T1000 (cell line): ENCODE data around the gene RUNX2.

Source experiments
- DNase-seq: peaks from one replicate; lab custom pipeline; 2025; ENCODE audit warnings: mixed read lengths; lab: John Stamatoyannopoulos, UW

Gene RUNX2

DNA sequence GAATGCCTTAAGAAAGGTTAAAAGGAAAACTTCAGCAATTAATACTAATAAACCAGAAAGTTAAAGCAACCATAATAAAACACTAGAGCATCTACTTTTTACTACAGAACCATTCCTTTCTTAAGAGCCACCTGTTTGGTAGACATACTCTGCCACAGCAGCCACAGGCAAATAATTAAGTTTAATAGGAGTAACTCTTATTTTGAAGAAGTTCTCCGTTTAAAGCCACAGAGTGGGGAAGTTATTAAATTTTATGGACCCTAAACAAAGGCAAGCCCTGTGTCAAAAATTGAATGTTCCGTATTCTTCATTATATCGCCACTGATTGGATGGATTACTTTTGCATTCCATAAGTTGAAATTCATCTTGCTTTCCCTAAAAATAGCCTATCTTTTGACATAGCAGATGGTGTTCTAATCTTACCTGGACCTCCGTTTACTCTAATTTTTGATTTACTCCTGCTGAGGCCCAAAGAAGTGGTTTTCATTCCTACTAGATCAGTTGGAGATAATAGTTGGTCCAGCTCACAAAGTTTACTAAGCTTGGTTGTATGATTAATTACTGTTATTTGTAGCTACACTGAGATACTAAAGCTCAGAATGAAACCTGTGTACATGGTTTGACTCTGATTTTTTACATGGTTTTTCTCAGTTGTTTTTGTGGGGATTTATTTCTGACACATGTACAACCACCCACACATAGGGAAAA is 190.0 kb downstream of the RUNX2 start:
- no peak for DNase-seq

DNA sequence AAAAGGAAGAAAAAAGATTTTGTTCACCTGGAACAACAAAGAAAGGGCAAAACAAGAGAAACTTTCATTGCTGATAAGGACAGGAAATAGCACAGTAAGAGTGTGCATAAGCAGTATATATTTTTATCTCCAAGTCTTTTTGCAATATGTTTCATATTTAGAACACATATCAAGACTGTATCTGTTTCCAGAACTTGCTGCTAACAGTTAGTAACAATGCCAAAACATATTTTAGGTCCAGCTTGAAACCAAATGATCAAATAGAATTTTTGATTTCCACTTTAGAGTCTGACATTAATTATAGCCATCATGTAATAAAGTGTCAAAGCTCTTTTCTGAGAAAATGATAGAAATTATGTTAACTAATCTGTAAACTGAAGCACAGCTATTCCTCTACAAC is 193.1 kb downstream of the RUNX2 start:
- no peak for DNase-seq

DNA sequence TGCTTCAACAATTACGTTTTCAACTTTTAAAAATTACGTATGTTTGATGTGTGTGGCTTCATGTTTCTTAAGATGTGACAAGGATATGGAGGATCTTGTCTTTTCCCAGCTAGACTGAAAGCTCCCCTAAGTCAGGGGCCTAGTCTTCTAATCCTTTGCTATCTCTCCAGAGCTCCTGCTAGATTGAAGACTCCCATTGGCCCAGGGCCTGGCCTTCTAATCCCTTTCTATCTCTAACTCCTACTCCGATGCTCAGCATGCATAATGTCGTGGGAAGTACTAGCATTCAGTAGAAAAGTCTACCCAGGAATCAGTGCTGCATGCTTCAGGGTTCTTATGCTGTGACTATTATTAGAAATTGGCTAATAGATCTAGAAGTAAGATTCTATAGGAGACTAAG is 194.4 kb downstream of the RUNX2 start:
- DNase-seq: no peak

DNA sequence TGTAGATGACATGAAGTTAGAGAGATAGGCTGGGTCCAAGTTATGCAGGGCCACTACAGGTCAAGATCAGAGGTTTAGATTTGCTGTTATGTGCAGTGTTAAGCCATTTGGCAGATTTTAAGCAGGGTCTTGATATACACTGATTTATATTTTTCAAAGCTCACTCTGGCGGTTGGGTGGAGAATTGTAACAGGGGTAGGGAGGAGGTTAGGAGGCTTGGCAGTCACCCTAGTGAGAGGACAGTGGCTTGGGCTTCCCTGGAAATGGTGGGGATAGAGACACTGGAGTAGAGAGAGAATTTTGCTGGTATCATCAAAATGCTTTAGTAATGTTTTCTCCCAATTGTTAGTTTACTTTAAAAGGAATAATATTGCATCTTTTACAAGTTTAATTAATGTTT is 199.1 kb downstream of the RUNX2 start:
- no peak for DNase-seq

DNA sequence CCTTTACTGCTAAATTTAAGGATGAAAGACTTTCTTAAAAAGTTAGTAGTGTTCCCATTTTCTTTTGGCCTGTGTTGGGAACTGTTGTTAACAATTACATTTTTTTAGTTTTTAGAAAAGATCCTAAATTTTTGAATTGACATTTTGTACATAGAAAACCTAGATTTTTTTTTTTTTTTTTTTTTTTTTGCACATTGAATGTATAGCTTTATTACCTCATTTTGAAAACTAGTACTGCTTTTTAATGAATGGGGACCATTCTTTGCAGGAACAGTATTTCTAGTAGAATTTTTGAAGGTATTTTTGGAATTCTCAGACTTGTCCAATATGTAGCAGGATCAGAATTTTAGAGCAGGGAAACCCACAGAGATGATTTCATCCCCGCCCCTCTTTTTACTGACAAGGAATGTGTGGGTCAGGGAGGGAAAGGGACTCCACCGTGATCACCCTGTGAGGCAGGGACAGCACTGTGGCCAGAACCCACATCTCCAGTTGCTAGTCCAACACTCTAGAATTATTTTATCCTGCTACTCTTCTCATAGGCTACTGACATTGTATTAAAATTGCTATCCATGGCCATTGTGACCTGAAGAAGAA is 204.0 kb downstream of the RUNX2 start:
- no peak for DNase-seq

DNA sequence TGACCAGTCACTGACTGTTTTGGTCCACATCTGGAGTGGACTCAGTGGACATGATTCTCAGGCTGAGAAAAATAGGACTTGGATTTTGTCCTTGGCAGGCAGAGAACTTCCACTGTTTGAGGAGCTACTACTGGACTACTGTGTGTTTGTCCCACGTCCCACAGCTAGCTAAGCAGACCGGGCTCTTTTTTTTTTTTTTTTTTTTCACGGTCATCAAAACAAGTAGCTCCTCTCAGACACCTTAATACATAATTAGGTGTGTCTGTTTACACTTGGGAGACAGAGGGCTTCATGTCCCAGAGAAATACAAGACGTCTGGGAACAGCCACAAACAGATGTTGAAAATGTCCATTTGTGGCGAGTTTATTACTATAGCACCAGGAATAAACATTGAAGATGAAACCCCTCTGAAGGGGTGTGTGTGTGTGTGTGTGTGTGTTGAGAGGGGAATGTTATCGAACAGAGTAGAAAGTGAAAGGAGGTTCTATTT is 204.6 kb downstream of the RUNX2 start:
- no peak for DNase-seq

DNA sequence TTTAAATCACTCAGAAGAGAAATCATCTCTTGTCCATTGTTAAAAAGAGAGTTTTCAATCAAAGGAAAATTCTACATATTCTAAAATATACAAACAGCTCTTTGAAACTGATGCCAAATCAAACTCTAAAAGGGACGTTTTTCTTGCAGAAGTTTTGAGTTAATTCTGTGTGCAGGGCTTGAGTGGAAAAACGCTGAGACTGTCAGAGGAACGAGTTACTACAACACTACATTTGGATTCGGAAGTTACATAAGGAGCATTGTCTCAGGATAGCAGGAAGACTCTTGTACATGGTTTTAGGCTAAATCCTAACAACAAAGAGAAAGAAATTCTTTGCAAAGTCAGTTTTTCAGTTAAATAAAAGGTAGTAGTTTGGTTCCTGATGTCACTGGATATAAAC is 205.3 kb downstream of the RUNX2 start:
- no peak for DNase-seq

DNA sequence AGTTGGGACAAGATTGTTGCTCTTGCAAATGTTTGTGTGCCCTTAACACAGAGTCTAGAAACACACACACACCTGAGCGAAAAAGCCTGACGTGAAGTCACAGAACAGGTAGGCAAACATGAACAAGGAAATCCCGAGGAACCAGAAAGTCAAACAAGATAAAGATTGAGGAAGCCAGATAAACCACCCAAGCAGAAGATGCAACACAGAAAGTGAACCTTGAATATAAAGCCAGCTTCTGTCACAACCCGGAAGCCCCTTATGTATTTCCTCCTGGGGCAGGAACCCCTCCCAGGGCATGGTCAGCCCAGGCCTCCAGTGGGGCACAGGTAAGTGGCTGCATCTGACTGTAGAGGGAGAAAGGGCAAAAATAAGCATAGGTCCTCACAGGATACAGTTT is 207.8 kb downstream of the RUNX2 start:
- DNase-seq: no peak

DNA sequence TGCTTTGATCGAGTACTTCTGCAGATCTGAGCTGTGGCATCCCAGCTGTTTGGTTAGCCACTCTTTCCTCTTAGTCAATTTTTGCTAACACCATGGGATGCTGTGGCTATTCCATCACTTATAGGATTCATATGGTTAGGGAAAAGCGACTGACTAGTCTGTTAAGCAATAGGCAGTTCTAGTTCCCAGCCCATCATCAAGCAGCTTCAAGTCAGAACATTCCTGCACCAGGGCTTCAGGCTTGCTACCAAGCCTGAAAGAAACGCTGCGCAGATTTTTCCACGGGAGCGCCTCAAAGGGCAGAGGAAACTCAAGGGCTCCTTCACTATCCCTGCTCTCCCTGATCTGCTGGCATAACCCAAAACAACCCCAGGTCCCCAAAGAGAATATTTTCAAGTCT is 209.4 kb downstream of the RUNX2 start:
- no peak for DNase-seq

DNA sequence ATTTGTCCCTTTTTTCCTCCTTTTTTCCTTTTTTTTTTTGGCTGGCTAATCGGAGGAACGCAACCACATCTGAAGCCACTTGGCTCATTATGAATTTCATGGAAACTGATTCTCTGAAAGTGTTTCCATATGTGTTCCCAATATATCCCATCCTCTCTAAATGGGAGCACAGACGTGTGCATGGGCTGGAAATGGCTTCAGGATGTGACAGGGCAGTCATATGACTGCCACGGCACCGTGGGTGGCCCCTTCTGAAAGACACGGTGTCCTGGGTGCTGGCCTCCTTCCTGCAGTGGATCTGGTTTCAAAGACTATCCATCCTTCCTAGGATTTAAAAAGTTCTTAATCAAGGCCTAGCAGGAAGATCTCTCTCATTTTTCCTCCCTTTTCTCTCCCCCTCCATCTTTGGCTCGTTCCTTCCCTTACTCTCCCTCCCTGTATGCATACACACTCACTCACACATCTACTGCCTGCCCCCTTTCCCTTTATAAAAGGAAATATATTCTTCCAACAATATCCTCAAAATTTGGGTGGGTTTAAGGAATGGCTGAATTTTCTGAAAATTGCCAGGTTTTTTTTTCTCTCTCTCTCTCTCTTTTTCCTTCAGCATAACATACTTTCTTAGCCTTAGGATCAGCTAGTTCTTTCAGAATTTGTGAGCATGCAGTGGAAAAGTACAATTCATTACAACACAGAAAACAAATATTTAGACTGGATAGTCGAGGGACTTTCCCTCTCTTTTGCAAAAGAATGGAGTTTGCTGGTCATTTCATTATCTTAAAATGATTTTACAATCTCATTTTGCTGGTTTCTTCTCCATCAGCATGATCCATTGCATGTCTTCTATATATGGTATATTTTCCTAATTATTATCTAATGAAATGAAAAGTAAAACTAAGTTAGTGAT is 210.8 kb downstream of the RUNX2 start:
- DNase-seq: no peak

DNA sequence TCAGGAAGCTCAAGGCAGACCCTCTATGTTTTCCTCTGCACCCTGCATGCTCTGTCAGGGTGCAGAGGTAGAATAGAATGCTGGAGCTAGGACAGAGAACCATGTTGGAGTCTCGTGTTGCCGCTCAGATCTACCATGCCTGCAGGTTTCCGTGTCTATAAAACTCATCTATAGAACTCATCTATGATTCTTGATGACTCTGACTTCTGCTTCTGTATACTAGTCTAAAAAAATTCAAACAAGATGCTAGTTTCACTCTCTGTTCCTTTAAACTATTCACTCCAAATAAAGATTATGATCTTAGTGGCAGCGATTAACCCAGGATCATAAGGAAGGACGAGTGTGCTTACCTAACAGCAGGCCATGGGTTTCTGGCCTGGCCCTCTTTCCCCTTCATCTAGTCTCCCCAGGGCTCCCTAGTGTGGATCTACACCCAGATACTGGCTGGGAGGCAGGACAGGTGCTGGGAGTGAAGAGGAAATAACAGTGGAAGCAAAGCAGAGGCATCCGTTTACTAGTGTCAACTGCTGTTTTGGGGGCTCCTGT is 212.3 kb downstream of the RUNX2 start:
- no peak for DNase-seq

DNA sequence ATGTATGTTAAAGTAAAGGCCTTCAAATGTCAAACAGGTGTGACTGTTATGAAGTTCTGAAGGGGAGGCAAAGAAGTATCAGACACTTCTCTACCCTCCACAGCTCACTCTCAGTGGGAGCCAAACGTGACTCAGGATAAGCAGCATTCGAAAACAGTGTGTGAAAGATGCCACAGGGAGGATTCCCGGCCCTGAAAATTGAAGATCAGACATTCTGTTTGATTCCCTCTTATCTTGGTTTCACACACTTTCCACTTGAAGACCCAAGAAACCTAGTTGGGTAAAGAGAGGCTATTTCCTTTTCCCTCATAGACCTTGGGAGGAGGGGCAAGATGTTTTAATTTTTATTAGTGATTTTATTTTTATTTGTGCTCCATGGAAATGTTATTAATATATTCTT is 213.8 kb downstream of the RUNX2 start:
- DNase-seq: no peak

DNA sequence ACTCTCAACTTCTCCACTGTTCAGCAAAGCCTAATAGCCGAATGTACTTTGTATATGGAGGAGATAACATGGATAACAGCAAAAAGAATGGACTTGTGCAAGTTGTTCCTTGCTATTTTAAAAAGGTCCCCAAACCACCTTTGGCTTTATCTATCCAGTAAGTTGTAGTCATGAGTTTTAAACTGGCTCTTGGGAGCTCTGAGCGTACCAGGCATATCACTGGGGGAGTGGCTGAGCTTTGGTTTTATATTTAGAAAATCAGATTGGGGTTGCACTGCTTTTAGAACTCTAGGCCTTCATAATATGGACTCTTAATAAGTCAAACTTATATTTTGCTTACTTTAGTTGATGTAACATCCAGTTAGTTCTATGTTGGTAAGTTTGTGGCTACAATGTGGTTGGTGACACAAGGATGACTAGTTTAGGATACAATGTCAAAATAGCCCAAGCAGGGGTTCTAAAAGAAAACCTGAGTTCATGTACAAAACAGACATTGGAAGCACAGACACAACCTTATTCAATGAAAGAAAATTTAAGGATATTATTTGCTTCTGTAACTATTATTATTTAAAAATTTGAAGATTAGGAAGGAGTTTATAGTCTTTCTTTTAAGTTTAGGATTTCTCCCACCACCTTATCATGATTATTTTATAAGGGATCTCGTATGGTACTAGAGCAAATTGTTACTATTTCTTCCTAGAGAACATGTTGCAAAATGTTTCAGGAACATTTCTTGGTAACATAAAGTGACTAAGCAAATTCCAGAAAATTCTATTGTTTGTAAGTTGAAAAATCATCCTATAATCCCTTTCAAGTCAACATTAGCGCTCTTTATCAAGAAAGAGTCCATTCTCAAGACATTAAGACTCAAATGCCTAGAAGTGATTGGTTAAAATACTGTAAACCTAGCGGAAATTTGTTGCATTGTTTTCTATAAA is 215.4 kb downstream of the RUNX2 start:
- no peak for DNase-seq

DNA sequence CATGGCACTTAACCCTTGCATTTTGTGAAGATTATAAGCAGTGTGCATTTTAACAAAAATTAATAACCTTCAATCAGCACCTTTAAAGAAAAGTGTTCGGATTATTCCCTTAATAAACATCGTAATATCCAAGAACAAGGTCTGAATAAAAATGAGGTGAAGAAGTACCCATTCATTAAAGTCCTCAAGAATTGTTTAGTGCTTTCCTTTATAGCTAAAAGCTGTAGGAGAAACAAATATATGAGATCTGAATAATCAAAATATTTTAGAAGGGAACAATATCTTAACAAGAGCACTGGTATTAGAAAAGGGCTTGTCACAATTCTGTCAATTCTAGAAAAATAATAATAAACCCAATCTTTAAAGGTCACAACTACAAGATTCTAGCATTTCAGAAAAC is 217.3 kb downstream of the RUNX2 start:
- DNase-seq: no peak

DNA sequence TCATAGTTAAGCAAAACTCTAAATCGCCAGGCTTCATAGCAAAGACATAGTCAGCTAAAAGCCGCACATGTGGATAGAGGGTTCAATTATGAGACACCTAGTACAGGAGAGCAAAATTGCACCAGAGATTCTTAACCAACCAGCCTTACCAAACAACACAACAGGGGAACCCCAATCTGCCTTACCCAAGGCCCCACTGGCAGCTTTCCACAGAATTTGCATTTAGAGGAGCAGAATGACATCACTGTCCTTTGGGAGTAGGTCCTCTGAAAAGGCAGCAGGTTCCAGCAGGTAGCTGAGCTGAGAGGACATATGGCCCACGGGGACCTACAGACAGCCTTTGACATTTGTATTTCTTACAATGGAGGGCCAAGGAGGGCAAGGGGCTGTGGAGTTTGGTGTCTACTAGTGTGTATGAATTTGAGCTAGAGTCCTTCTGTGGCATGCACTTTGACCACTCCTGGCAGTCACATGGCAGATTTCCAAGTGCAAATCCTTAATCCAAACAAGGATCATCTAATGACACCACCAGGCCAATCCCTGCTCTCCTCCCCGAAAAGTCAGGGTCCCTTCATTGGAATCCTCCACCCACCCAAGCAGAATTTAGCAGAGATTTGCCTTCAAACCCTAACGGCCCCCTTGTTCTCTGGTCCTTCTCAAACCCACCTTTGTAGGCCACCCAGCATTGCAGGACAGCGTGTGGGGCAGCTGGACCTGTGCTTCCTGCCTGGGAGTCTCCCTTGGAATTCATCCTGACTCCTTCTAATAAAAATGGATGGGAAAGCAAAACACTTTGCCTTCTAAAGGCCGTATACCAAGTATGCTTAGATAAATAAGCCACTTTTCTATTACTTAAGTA is 220.8 kb downstream of the RUNX2 start:
- no peak for DNase-seq

DNA sequence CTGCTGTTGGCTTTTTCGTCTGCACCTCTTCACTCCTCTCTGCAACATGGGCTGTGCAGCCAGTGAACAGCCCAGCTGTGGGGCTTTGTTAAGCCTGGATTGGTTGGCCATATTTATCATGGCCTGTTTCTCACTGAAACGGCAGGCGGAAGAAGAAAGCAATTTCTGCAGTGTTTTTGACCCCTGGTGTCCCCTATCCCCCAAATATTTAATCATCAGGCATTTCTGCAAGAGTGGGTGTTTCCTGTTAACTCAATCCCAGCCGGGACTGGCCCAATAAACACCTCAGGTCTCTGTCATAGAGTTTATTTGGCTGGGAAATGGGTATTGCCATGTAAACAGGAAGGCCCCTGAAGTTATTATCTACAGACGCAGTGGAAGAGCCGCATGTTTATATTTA is 224.4 kb downstream of the RUNX2 start:
- DNase-seq: no peak

DNA sequence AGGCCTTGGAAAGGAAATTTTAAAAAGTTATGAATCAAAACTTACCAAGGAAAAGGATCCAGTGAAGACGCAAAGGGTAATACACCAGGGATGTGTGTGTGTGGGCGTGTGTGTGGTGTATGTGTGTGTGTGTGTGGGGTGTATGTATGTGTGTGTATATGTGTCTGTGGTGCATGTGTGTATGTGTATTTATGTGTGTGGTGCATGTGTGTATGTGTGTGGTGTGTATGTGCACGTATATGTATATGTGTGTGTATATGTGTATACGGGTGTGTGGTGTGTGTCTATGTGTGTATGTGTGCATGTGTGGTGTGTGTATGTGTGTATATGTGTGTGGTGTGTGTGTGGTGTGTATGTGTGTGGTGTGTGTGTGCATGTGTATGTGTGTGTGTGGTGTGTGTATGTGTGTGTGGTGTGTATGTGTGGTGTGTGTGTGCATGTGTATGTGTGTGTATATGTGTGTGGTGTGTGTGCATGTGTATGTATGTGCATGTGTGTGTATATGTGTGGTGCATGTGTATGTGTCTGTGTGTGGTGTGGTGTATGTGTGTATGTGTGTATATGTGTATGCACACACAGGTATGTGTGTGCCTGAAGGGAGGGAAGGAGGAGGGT is 225.7 kb downstream of the RUNX2 start:
- DNase-seq: no peak

DNA sequence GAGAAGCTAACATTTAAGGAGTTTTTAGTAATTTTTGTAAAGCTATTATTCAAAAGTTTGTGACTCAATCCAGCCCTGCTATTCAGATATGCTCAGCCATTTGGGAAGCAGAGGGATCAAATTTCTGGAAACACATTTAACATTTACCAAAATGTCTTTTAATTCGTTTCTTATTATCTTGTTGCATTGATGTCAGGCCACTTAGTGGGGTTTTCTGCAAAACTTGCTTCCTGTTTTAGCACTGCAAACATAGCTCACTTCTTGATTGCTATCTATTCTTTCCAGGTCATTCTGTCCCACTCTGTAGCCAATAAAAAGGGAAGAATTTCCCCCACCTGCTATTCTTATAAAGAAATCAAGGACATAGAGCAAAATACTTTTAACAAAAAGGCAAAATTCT is 226.5 kb downstream of the RUNX2 start:
- DNase-seq: no peak

DNA sequence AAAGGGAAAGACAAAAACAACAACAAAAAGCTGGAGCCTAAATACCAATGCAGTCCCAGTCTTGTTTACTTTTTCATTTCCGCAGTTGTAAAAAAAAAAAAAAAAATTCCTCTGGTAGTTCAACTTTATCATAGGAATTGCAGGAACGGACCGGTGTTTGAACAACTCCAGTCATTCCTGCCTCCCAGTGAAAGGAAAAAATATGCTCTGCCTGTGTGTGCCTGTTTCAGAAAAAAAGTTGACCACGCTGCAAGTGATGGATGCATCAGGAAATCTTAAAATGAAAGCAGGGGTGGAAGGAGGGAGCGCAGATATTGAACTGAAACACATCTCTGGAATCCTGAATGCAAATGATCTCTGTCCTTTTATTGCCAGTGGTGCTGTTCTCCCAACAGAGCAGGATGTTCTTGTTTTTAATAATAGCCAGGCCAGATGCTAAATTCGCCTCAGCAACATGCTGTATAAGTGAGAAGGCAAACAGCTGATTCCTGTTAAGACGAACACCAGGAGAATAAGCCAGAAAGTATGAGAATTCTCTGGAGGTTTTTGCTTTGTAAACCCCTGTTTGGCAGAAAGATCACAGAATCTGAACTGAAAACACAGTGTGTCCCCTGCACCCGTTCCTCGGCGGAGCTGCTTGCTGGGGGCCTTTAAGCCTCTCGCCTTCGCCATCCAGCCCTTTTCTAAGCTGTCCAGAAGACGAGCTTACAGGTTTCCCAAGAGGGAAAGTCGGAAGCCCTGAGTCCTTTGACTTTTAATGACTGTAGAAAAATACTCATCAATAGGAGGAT is 228.0 kb downstream of the RUNX2 start:
- no peak for DNase-seq
